DND-41 (cell line): ENCODE results near the gene GCDH.

Experiments
- CTCF ChIP-seq: IDR thresholded peaks from 2 replicates; pipeline ENCODE4 v1.5.1; 2012; ENCODE audit warnings: borderline replicate concordance, low read length, moderate library complexity, mild to moderate bottlenecking; ENCODE audit not compliant: poor library complexity, severe bottlenecking; ENCODE audit errors: extremely low read depth
- EZH2 ChIP-seq: IDR thresholded peaks from 3 replicates; pipeline ENCODE4 v1.6.1; 2012; ENCODE audit warnings: borderline replicate concordance, low read depth, mild to moderate bottlenecking, moderate library complexity, low read length, inconsistent platforms; ENCODE audit not compliant: severe bottlenecking

- TF ChIP-seq CTCF (no peak), EZH2 (no peak)
These were observed 47.2 kb downstream of the GCDH start, which contains the start of gene CALR for GRCh38 chr19:12937927-12938778.
